A549 (cell line): ENCODE results near the gene CHRNB2. TPM values are rescaled to one million over a fixed set of nuclear protein-coding genes. Genes with fewer than 3 reads are reported as not detected.

Source experiments
- ATAC-seq, 2 experiments: fragments of 200-7000 bp in 1 of 2; fragments of >200 bp in 1 of 2; cut with Nextera tagmentation in 1 of 2; cut with Tn5 transposase in 1 of 2; 3 replicates each; pipeline versions ENCODE4 v1.8.0 to v1.9.1; 2018 to 2020; ENCODE audit warnings: mild to moderate bottlenecking in 1 of 2, moderate library complexity in 1 of 2
- CTCF ChIA-PET: fragments of 300-600 bp; sonication (Branson Sonifier 250); formaldehyde crosslinking; extraction: SDS; loops from one replicate; lab custom pipeline; 2021; ENCODE audit warnings: antibody characterized with exemption, inconsistent platforms; lab: Yijun Ruan, JAX
- POLR2A ChIA-PET: fragments of 350-600 bp; formaldehyde crosslinking; extraction: SDS; loops from one replicate; lab custom pipeline; 2021; ENCODE audit warnings: antibody characterized with exemption, inconsistent platforms; lab: Yijun Ruan, JAX
- DNase-seq, 2 experiments: peaks; one replicate each; pipeline versions ENCODE4 v3.0.0 to v3.0.0-alpha.2; 2011 to 2016; ENCODE audit warnings: low read depth in 1 of 2, low spot score in 1 of 2
- FAIRE-seq: peaks from 2 replicates; lab custom pipeline; 2011; peaks lifted over from hg19 to GRCh38; lab: Jason Lieb, UNC
- H3K27ac ChIP-seq, 2 experiments: fragments of >200 bp; sonication (Bioruptor Twin); formaldehyde crosslinking; 3 replicates each; pipeline ENCODE4 v1.5.1; 2016 to 2017
- H3K4me1 ChIP-seq: fragments of >200 bp; sonication (Bioruptor Twin); formaldehyde crosslinking; 3 replicates; pipeline ENCODE4 v1.6.1; 2016
- H3K4me2 ChIP-seq: fragments of >200 bp; sonication (Bioruptor Twin); formaldehyde crosslinking; 3 replicates; pipeline ENCODE4 v1.6.1; 2016
- H3K4me3 ChIP-seq: fragments of >200 bp; sonication (Bioruptor Twin); formaldehyde crosslinking; 3 replicates; pipeline ENCODE4 v1.5.1; 2016
- H3K9me3 ChIP-seq: fragments of >200 bp; sonication (Bioruptor Twin); formaldehyde crosslinking; 3 replicates; pipeline ENCODE4 v1.6.1; 2016
- BHLHE40 ChIP-seq: IDR thresholded peaks from 2 replicates; pipeline ENCODE4 v1.6.1; 2012; ENCODE audit warnings: low read depth, low read length, inconsistent platforms
- CBX2 ChIP-seq: fragments of 200-600 bp; sonication (generic); IDR thresholded peaks from 2 replicates; pipeline ENCODE4 v1.6.1; 2016; ENCODE audit warnings: low read depth, mild to moderate bottlenecking, borderline replicate concordance
- CEBPB ChIP-seq, 2 experiments: fragments of >200 bp in 1 of 2; sonication (Bioruptor Twin) in 1 of 2; formaldehyde crosslinking in 1 of 2; IDR thresholded peaks; 2 replicates each; pipeline ENCODE4 v1.6.1; 2012 to 2016
- CHD2 ChIP-seq: fragments of 150-350 bp; IDR thresholded peaks from 2 replicates; pipeline ENCODE4 v1.6.1; 2014; ENCODE audit warnings: low read length; ENCODE audit not compliant: partially characterized antibody
- CHD4 ChIP-seq: fragments of 200-600 bp; sonication (generic); IDR thresholded peaks from 2 replicates; pipeline ENCODE4 v1.6.1; 2016; ENCODE audit warnings: antibody characterized with exemption, mild to moderate bottlenecking, borderline replicate concordance
- EHF ChIP-seq: fragments of 250-450 bp; sonication (Bioruptor Pico); IDR thresholded peaks from 2 replicates; pipeline ENCODE4 v1.5.0; 2020; ENCODE audit warnings: mild to moderate bottlenecking
- EHMT2 ChIP-seq: fragments of 200-600 bp; sonication (generic); IDR thresholded peaks from 2 replicates; pipeline ENCODE4 v1.6.1; 2016; ENCODE audit warnings: antibody characterized with exemption, low read depth, mild to moderate bottlenecking, moderate library complexity
- EP300 ChIP-seq, 2 experiments: fragments of >200 bp; sonication (Bioruptor Twin); formaldehyde crosslinking; IDR thresholded peaks; 2 replicates in 1 of 2; 3 replicates in 1 of 2; pipeline ENCODE4 v1.6.1; 2016 to 2017
- FOSB ChIP-seq: fragments of 250-450 bp; sonication (Bioruptor Pico); IDR thresholded peaks from 2 replicates; pipeline ENCODE4 v1.5.0; 2020; ENCODE audit warnings: mild to moderate bottlenecking, moderate library complexity
- GATA3 ChIP-seq: IDR thresholded peaks from 2 replicates; pipeline ENCODE4 v1.6.1; 2012; ENCODE audit warnings: borderline replicate concordance
- HEYL ChIP-seq: fragments of 250-450 bp; sonication (Bioruptor Pico); IDR thresholded peaks from 2 replicates; pipeline ENCODE4 v1.8.0; 2021; ENCODE audit warnings: mild to moderate bottlenecking, moderate library complexity
- HOXA7 ChIP-seq: fragments of 250-450 bp; sonication (Bioruptor Pico); IDR thresholded peaks from 2 replicates; pipeline ENCODE4 v1.5.0; 2020; ENCODE audit warnings: mild to moderate bottlenecking, moderate library complexity
- HOXB13 ChIP-seq: fragments of 250-450 bp; sonication (Bioruptor Pico); IDR thresholded peaks from 2 replicates; pipeline ENCODE4 v1.5.0; 2020; ENCODE audit warnings: low read depth, mild to moderate bottlenecking, moderate library complexity
- JUN ChIP-seq, 2 experiments: fragments of >200 bp; sonication (Bioruptor Twin); formaldehyde crosslinking; IDR thresholded peaks; 2 replicates in 1 of 2; 3 replicates in 1 of 2; pipeline ENCODE4 v1.6.1; 2016 to 2017
- JUNB ChIP-seq: fragments of >200 bp; sonication (Bioruptor Twin); formaldehyde crosslinking; IDR thresholded peaks from 2 replicates; pipeline ENCODE4 v1.6.1; 2016
- KDM1A ChIP-seq: fragments of 200-600 bp; sonication (generic); IDR thresholded peaks from 2 replicates; pipeline ENCODE4 v1.6.1; 2016; ENCODE audit warnings: low read depth, mild to moderate bottlenecking
- KDM5A ChIP-seq: fragments of 200-600 bp; sonication (generic); IDR thresholded peaks from 2 replicates; pipeline ENCODE4 v1.6.1; 2016; ENCODE audit warnings: antibody characterized with exemption, mild to moderate bottlenecking
- MAFK ChIP-seq: fragments of 450-650 bp; IDR thresholded peaks from 2 replicates; pipeline ENCODE4 v1.6.1; 2014; ENCODE audit not compliant: partially characterized antibody
- MAZ ChIP-seq: fragments of 150-350 bp; IDR thresholded peaks from 2 replicates; pipeline ENCODE4 v1.6.1; 2014; ENCODE audit warnings: antibody characterized with exemption, low read depth, low read length, borderline replicate concordance
- MYC ChIP-seq: IDR thresholded peaks from 2 replicates; pipeline ENCODE4 v1.6.1; 2012; ENCODE audit warnings: mild to moderate bottlenecking, inconsistent platforms, low read length, improper control_type of control experiment, borderline replicate concordance
- NFE2L2 ChIP-seq: fragments of 150-350 bp; conservative IDR thresholded peaks from 2 replicates; pipeline ENCODE4 v1.6.1; 2014; ENCODE audit warnings: low read length
- NPAS2 ChIP-seq: fragments of 250-450 bp; sonication (Bioruptor Pico); IDR thresholded peaks from 2 replicates; pipeline ENCODE4 v1.8.0; 2022; ENCODE audit warnings: mild to moderate bottlenecking, moderate library complexity, borderline replicate concordance
- NR3C1 ChIP-seq: fragments of >200 bp; sonication (Bioruptor Twin); formaldehyde crosslinking; IDR thresholded peaks from 3 replicates; pipeline ENCODE4 v1.6.1; 2017
- POLR2AphosphoS2 ChIP-seq: conservative IDR thresholded peaks from 2 replicates; pipeline ENCODE4 v1.6.1; 2012; ENCODE audit warnings: low read length, improper control_type of control experiment, inconsistent platforms
- RAD21 ChIP-seq, 2 experiments: fragments of >200 bp in 1 of 2; sonication (Bioruptor Twin) in 1 of 2; formaldehyde crosslinking in 1 of 2; IDR thresholded peaks in 1 of 2; conservative IDR thresholded peaks in 1 of 2; 2 replicates in 1 of 2; 3 replicates in 1 of 2; pipeline ENCODE4 v1.6.1; 2012 to 2018; ENCODE audit warnings: inconsistent platforms in 1 of 2
- RARB ChIP-seq: fragments of 250-450 bp; sonication (Bioruptor Pico); IDR thresholded peaks from 2 replicates; pipeline ENCODE4 v1.8.0; 2021; ENCODE audit warnings: mild to moderate bottlenecking, moderate library complexity
- RFX5 ChIP-seq: fragments of 450-650 bp; IDR thresholded peaks from 2 replicates; pipeline ENCODE4 v1.7.1; 2014; ENCODE audit warnings: antibody characterized with exemption, mild to moderate bottlenecking, moderate library complexity
- RNF2 ChIP-seq: fragments of 200-600 bp; sonication (generic); IDR thresholded peaks from 2 replicates; pipeline ENCODE4 v1.6.1; 2016; ENCODE audit warnings: low read depth, mild to moderate bottlenecking, antibody characterized with exemption, moderate library complexity, borderline replicate concordance
- SMC3 ChIP-seq: fragments of >200 bp; sonication (Bioruptor Twin); formaldehyde crosslinking; IDR thresholded peaks from 3 replicates; pipeline ENCODE4 v1.6.1; 2018; ENCODE audit warnings: inconsistent platforms
- TFCP2L1 ChIP-seq: fragments of 250-450 bp; sonication (Bioruptor Pico); IDR thresholded peaks from 2 replicates; pipeline ENCODE4 v1.5.0; 2021; ENCODE audit warnings: mild to moderate bottlenecking
- TP53 ChIP-seq: fragments of 250-450 bp; sonication (Bioruptor Pico); IDR thresholded peaks from 2 replicates; pipeline ENCODE4 v1.5.0; 2021; ENCODE audit warnings: mild to moderate bottlenecking, moderate library complexity
- ZSCAN20 ChIP-seq: fragments of 250-450 bp; sonication (Bioruptor Pico); IDR thresholded peaks from 2 replicates; pipeline ENCODE4 v1.8.0; 2022; ENCODE audit warnings: mild to moderate bottlenecking, moderate library complexity
- WGBS: methylation state at CpG from one replicate; pipeline ENCODE4 v1.1.6; 2017; ENCODE audit errors: missing lambda C conversion rate; 5-methylcytosine and 5-hydroxymethylcytosine counted together
- polyA plus RNA-seq, 4 experiments: library from polyadenylated mRNA; depleted of rRNA in 3 of 4; stranded (reverse); fragments of >200 nt; fragmentation: RNase III in 1 of 4; extraction: RNeasy Plus Mini Kit Qiagen cat#74134 plus additional on column Dnase treatment in 1 of 4; gene quantifications; 2 replicates in 3 of 4; 3 replicates in 1 of 4; pipeline ENCODE4 v1.2.3, GENCODE V29; 2011 to 2017
- TF ChIP-seq, protein P1 (sequence below): IDR thresholded peaks from 2 replicates; pipeline ENCODE4 v1.6.1; 2012
- TF ChIP-seq, protein P2 (sequence below): fragments of >200 bp; sonication (Bioruptor Twin); formaldehyde crosslinking; IDR thresholded peaks from 3 replicates; pipeline ENCODE4 v1.6.1; 2016

Gene CHRNB2
- polyA plus RNA-seq, 2 of the 4 experiments (the other 2 are of a cell fraction) = 0.21 TPM

DNA sequence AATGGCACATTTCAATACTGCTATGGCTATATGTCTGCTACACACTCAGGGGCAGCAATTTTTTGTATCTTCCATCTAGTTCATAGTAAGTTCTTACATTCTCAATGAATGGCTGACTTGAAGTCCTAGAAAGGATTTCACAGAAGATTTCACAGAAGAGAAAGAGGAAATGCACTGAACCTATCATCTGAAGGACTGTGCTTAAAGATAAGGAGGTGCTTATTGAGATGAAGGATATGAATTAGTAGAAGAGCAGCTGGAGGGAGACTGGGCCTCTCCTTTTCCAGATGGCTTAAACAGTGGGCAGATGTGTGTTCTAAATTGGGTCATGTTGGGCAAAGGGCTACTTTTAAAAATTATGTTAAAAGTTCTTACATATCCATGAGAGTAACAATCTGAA is 25.8 kb downstream of the CHRNB2 start:
- TF ChIP-seq, protein P1, sequence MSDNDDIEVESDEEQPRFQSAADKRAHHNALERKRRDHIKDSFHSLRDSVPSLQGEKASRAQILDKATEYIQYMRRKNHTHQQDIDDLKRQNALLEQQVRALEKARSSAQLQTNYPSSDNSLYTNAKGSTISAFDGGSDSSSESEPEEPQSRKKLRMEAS = no peak
- no peak for TF ChIP-seq BHLHE40
- TF ChIP-seq ZSCAN20 (CRISPR knock-in tag) = no peak
- TF ChIP-seq RFX5 = no peak
- no peak for TF ChIP-seq RAD21 (conservative IDR thresholded peaks at IDR 0.05 in 1 of 2, IDR thresholded peaks at IDR 0.05 in 1 of 2)
- TF ChIP-seq, protein P2, sequence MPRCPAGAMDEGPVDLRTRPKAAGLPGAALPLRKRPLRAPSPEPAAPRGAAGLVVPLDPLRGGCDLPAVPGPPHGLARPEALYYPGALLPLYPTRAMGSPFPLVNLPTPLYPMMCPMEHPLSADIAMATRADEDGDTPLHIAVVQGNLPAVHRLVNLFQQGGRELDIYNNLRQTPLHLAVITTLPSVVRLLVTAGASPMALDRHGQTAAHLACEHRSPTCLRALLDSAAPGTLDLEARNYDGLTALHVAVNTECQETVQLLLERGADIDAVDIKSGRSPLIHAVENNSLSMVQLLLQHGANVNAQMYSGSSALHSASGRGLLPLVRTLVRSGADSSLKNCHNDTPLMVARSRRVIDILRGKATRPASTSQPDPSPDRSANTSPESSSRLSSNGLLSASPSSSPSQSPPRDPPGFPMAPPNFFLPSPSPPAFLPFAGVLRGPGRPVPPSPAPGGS = no peak
- no peak for TF ChIP-seq NFE2L2
- no peak for TF ChIP-seq POLR2AphosphoS2
- TF ChIP-seq NR3C1 = no peak
- TF ChIP-seq, all 56 proteins: peak for 0
- no peak overlapping the region for H3K4me2 ChIP-seq
- FAIRE-seq (no peak), ATAC-seq (no peak), DNase-seq (no peak)
- no peak overlapping the region for H3K27ac ChIP-seq
- POLR2A ChIA-PET = no interaction called here
- H3K9me3 ChIP-seq = no peaks in the 10 kb centered on the region
- CTCF ChIA-PET = interaction anchor here (1.3 to 1.5 kb wide), 2 partner anchors 12 to 34 kb away, joined by 4 read pairs; no protein-coding TSS in a partner anchor
- no peak overlapping the region for H3K4me3 ChIP-seq
- H3K4me1 ChIP-seq = no peaks in the 10 kb centered on the region

DNA sequence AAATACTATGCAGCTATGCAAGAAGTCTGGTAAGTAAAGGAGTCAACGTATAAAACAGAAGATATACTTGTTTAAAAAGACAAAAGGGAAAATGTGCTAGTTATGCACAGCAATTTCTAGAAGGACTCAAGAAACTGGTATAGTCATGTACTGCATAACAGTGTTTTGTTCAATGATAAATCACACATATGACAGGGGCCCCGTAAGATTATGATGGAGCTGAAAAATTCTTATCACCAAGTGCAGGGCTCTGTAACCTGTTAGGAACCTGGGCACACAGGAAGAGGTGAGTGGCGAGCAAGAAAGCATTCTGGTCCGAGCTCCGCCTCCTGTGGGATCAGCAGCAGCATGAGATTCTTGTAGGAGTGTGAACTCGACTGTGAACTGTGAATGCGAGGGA is 27.2 kb downstream of the CHRNB2 start:
- no peak overlapping the region for H3K4me3 ChIP-seq
- no peaks in the 10 kb centered on the region for H3K4me1 ChIP-seq
- ChIA-PET POLR2A (interaction anchor here (1.6 kb wide), 1 partner anchor 35 kb away, joined by 3 read pairs; no protein-coding TSS in a partner anchor), CTCF (interaction anchor here (0.8 to 1.5 kb wide), 5 partner anchors 9 to 60 kb away, joined by 3 to 5 read pairs (median 4); no protein-coding TSS in a partner anchor)
- WGBS = 88% methylated on average over 7 of the region's 7 CpGs
- no peak overlapping the region for H3K4me2 ChIP-seq
- FAIRE-seq = no peak
- no peak for DNase-seq
- H3K27ac ChIP-seq = no peak overlapping the region
- H3K9me3 ChIP-seq = no peaks in the 10 kb centered on the region
- no peak for TF ChIP-seq FOSB (CRISPR knock-in tag)
- no peak for TF ChIP-seq MYC
- TF ChIP-seq KDM5A = no peak
- TF ChIP-seq JUN (IDR thresholded peaks at IDR 0.05) = no peak
- no peak for TF ChIP-seq RFX5
- TF ChIP-seq EHMT2 = no peak
- TF ChIP-seq EP300 (IDR thresholded peaks at IDR 0.05) = no peak
- TF ChIP-seq TP53 (CRISPR knock-in tag) = no peak
- no peak for TF ChIP-seq CHD4
- no peak for TF ChIP-seq CBX2
- TF ChIP-seq ZSCAN20 (CRISPR knock-in tag) = no peak
- no peak for TF ChIP-seq GATA3
- no peak for TF ChIP-seq MAFK
- TF ChIP-seq KDM1A = no peak
- no peak for TF ChIP-seq JUNB
- no peak for TF ChIP-seq RNF2
- TF ChIP-seq RARB (CRISPR knock-in tag) = no peak
- no peak for TF ChIP-seq MAZ
- TF ChIP-seq, all 56 proteins: peak for 0
- ATAC-seq = no peak

DNA sequence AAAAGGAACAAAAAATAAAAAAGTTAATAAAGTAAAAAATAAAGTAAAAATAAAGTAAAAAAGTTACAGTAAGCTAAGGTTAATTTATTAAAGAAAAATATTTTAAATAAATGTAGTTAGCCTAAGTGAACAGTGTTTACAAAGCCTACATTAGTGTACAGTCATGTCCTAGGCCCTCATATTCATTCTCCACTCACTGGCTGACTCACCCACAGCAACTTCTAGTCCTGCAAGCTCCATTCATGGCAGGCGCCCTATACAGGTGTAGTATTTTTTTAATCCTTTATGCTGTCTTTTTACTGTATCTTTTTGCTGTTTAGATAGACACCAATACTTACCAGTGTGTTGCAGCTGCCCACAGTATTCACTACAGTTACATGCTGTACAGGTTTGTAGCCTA is 28.0 kb downstream of the CHRNB2 start:
- Histone ChIP-seq H3K4me3 (no peak overlapping the region), H3K4me2 (no peak overlapping the region), H3K4me1 (no peaks in the 10 kb centered on the region), H3K9me3 (no peaks in the 10 kb centered on the region), H3K27ac (no peak overlapping the region)
- no peak for DNase-seq
- ChIA-PET CTCF (interaction anchor here (0.8 to 1.5 kb wide), 2 partner anchors 18 to 61 kb away, joined by 4 to 5 read pairs; no protein-coding TSS in a partner anchor), POLR2A (interaction anchor here (0.5 to 1.6 kb wide), 2 partner anchors 36 to 378 kb away, joined by 3 to 6 read pairs; no protein-coding TSS in a partner anchor)
- TF ChIP-seq JUNB = no peak
- TF ChIP-seq ZSCAN20 (CRISPR knock-in tag) = no peak
- TF ChIP-seq GATA3 = no peak
- TF ChIP-seq EHF (CRISPR knock-in tag) = no peak
- TF ChIP-seq TFCP2L1 (CRISPR knock-in tag) = no peak
- no peak for TF ChIP-seq HOXB13 (CRISPR knock-in tag)
- no peak for TF ChIP-seq NFE2L2
- no peak for TF ChIP-seq MYC
- TF ChIP-seq NPAS2 (CRISPR knock-in tag) = no peak
- TF ChIP-seq HEYL (CRISPR knock-in tag) = no peak
- TF ChIP-seq JUN (IDR thresholded peaks at IDR 0.05) = no peak
- no peak for TF ChIP-seq CEBPB (IDR thresholded peaks at IDR 0.05)
- TF ChIP-seq HOXA7 (CRISPR knock-in tag) = no peak
- no peak for TF ChIP-seq POLR2AphosphoS2
- no peak for TF ChIP-seq SMC3
- no peak for TF ChIP-seq CHD4
- no peak for TF ChIP-seq EHMT2
- no peak for TF ChIP-seq MAFK
- TF ChIP-seq CHD2 = no peak
- 89% methylated on average over 1 of the region's 1 CpG for WGBS
- no peak; a peak in 1 of 6 replicates for ATAC-seq
- no peak for FAIRE-seq
